Stimulated activated memory B cell treated with anti-CD40 and anti-IgM and Interleukin-4, amounts not matched to agents 10 μg/mL and 1 μg/mL and 100 μg/mL, for 72 hours (primary cell): ENCODE results near the gene FOLR2.
A peak's percentile ranks its signal among the peaks of the same experiment; 100 is the strongest.
"Not testable (repeated sequence)": the region's sequence is repeated elsewhere in the genome, so short reads cannot be mapped to it uniquely, and the experiment has no call there.

ENCODE experiments used
- ATAC-seq: fragments of 150-1000 bp; cut with Tn5 transposase; 2 replicates; pipeline ENCODE4 v1.10.0; 2021
- H3K27ac Mint-ChIP-seq: one replicate; pipeline ENCODE4 v1.8.0; 2022; ENCODE audit warnings: mild to moderate bottlenecking, mixed read lengths
- H3K27me3 Mint-ChIP-seq: one replicate; pipeline ENCODE4 v1.8.0; 2022; ENCODE audit warnings: mixed read lengths
- H3K36me3 Mint-ChIP-seq: one replicate; pipeline ENCODE4 v1.8.0; 2022; ENCODE audit warnings: mixed read lengths
- H3K4me1 Mint-ChIP-seq: one replicate; pipeline ENCODE4 v1.8.0; 2022; ENCODE audit warnings: mixed read lengths
- H3K4me3 Mint-ChIP-seq: one replicate; pipeline ENCODE4 v1.8.0; 2022; ENCODE audit warnings: mild to moderate bottlenecking, moderate library complexity, mixed read lengths
- H3K9me3 Mint-ChIP-seq: one replicate; pipeline ENCODE4 v1.8.0; 2022; ENCODE audit warnings: mixed read lengths

FOLR2 gene

GRCh38 chr11:72253392-72253791, 36.8 kb downstream of the FOLR2 start:
- Mint-ChIP-seq H3K4me1 (peaks cover 17% of the 10 kb centered on the region), H3K4me3 (no peak overlapping the region)
- no peak for ATAC-seq

GRCh38 chr11:72254299-72254993, 37.9 kb downstream of the FOLR2 start:
- Mint-ChIP-seq H3K9me3 (no peaks in the 10 kb centered on the region), H3K4me3 (no peak overlapping the region), H3K27ac (no peak overlapping the region), H3K27me3 (peaks cover 41% of the 10 kb centered on the region), H3K36me3 (no peaks in the 10 kb centered on the region), H3K4me1 (peaks cover 17% of the 10 kb centered on the region)
- peak; percentile 46 for ATAC-seq

More at GRCh38 chr11:72253392-72253791, 36.8 kb downstream of the FOLR2 start:
- H3K27me3 Mint-ChIP-seq, result peaks cover 43% of the 10 kb centered on the region
- H3K27ac Mint-ChIP-seq, result no peak overlapping the region
- no peaks in the 10 kb centered on the region for H3K9me3 Mint-ChIP-seq
- H3K36me3 Mint-ChIP-seq, result no peaks in the 10 kb centered on the region

- H3K27ac Mint-ChIP-seq, result no peak overlapping the region
- no peaks in the 10 kb centered on the region for H3K36me3 Mint-ChIP-seq
- peaks cover 37% of the 10 kb centered on the region for H3K27me3 Mint-ChIP-seq
- peaks cover 11% of the 10 kb centered on the region for H3K4me1 Mint-ChIP-seq
- no peak overlapping the region for H3K4me3 Mint-ChIP-seq
- no peaks in the 10 kb centered on the region for H3K9me3 Mint-ChIP-seq
- ATAC-seq, result no peak
Measured at GRCh38 chr11:72257570-72257969, 41.0 kb downstream of the FOLR2 start.

- no peak for ATAC-seq
Measured at GRCh38 chr11:72259490-72259889, 42.9 kb downstream of the FOLR2 start.

GRCh38 chr11:72260574-72260973, 44.0 kb downstream of the FOLR2 start:
- ATAC-seq, result no peak
- H3K27me3 Mint-ChIP-seq, result peaks cover 46% of the 10 kb centered on the region
- H3K9me3 Mint-ChIP-seq, result no peaks in the 10 kb centered on the region
- H3K4me1 Mint-ChIP-seq, result no peaks in the 10 kb centered on the region
- H3K4me3 Mint-ChIP-seq, result no peak overlapping the region
- no peaks in the 10 kb centered on the region for H3K36me3 Mint-ChIP-seq
- no peak overlapping the region for H3K27ac Mint-ChIP-seq

More at GRCh38 chr11:72259490-72259889, 42.9 kb downstream of the FOLR2 start:
- peaks cover 8% of the 10 kb centered on the region for H3K4me1 Mint-ChIP-seq
- no peaks in the 10 kb centered on the region for H3K36me3 Mint-ChIP-seq
- H3K27ac Mint-ChIP-seq, result no peak overlapping the region
- H3K4me3 Mint-ChIP-seq, result no peak overlapping the region
- H3K27me3 Mint-ChIP-seq, result peaks cover 42% of the 10 kb centered on the region
- H3K9me3 Mint-ChIP-seq, result no peaks in the 10 kb centered on the region

- H3K4me1 Mint-ChIP-seq, result no peaks in the 10 kb centered on the region
- no peak for ATAC-seq
- H3K4me3 Mint-ChIP-seq, result no peak overlapping the region
- H3K27me3 Mint-ChIP-seq, result peaks cover 55% of the 10 kb centered on the region
- H3K36me3 Mint-ChIP-seq, result no peaks in the 10 kb centered on the region
- H3K9me3 Mint-ChIP-seq, result no peaks in the 10 kb centered on the region
- H3K27ac Mint-ChIP-seq, result no peak overlapping the region
Measured at GRCh38 chr11:72263361-72263760, 46.8 kb downstream of the FOLR2 start.

- H3K4me1 Mint-ChIP-seq, result no peaks in the 10 kb centered on the region
- no peaks in the 10 kb centered on the region for H3K36me3 Mint-ChIP-seq
- no peaks in the 10 kb centered on the region for H3K9me3 Mint-ChIP-seq
- H3K27ac Mint-ChIP-seq, result no peak overlapping the region
- peaks cover 58% of the 10 kb centered on the region for H3K27me3 Mint-ChIP-seq
- ATAC-seq, result no peak
- H3K4me3 Mint-ChIP-seq, result no peak overlapping the region
Measured at GRCh38 chr11:72265951-72266350, 49.4 kb downstream of the FOLR2 start.

GRCh38 chr11:72266960-72267359, 50.4 kb downstream of the FOLR2 start:
- H3K9me3 Mint-ChIP-seq, H3K4me1 Mint-ChIP-seq, H3K4me3 Mint-ChIP-seq, H3K27ac Mint-ChIP-seq, ATAC-seq, H3K36me3 Mint-ChIP-seq: not testable (repeated sequence)
- peaks cover 57% of the 10 kb centered on the region for H3K27me3 Mint-ChIP-seq

GRCh38 chr11:72267956-72268617, 51.5 kb downstream of the FOLR2 start:
- no peak overlapping the region for H3K4me3 Mint-ChIP-seq
- H3K27me3 Mint-ChIP-seq, result peaks cover 49% of the 10 kb centered on the region
- ATAC-seq, result no peak
- no peaks in the 10 kb centered on the region for H3K9me3 Mint-ChIP-seq
- no peaks in the 10 kb centered on the region for H3K36me3 Mint-ChIP-seq
- H3K27ac Mint-ChIP-seq, result no peak overlapping the region
- H3K4me1 Mint-ChIP-seq, result peaks cover 2% of the 10 kb centered on the region
